HepG2 (cell line): Measurements from ENCODE around the gene ZNHIT1. TPM values are rescaled to one million over a fixed set of nuclear protein-coding genes. Genes with fewer than 3 reads are reported as not detected.
A peak's percentile ranks its signal among the peaks of the same experiment; 100 is the strongest.

Experiments
- ESRRA ChIP-seq: sonication (generic); formaldehyde crosslinking; IDR thresholded peaks from 2 replicates; pipeline ENCODE4 v1.5.1; 2020; ENCODE audit warnings: mild to moderate bottlenecking, low read depth, missing genetic modification reagents
- POLR2AphosphoS5 ChIP-seq: IDR thresholded peaks from 2 replicates; pipeline ENCODE4 v1.6.1; 2012; ENCODE audit warnings: low read depth, low read length
- POLR2G ChIP-seq: fragments of 200-400 bp; formaldehyde crosslinking; IDR thresholded peaks from 2 replicates; pipeline ENCODE4 v1.6.1; 2018; ENCODE audit warnings: mild to moderate bottlenecking, low read depth, low read length, moderate library complexity
- RBM22 ChIP-seq: fragments of 200-400 bp; formaldehyde crosslinking; optimal IDR thresholded peaks from 2 replicates; pipeline ENCODE3; 2017; ENCODE audit warnings: mild to moderate bottlenecking, low read length, moderate library complexity
- STAT6 ChIP-seq: sonication (generic); formaldehyde crosslinking; IDR thresholded peaks from 2 replicates; pipeline ENCODE4 v1.4.0; 2020; ENCODE audit warnings: missing genetic modification reagents, mild to moderate bottlenecking, borderline replicate concordance
- ZBTB38 ChIP-seq: sonication (generic); formaldehyde crosslinking; IDR thresholded peaks from 2 replicates; pipeline ENCODE4 v1.5.1; 2020; ENCODE audit warnings: mild to moderate bottlenecking, missing genetic modification reagents
- ZNF24 ChIP-seq: fragments of 450-650 bp; IDR thresholded peaks from 2 replicates; pipeline ENCODE4 v1.6.1; 2017; ENCODE audit warnings: antibody characterized with exemption, mild to moderate bottlenecking
- ZNF333 ChIP-seq: sonication (generic); formaldehyde crosslinking; IDR thresholded peaks from 2 replicates; pipeline ENCODE4 v1.4.0; 2020; ENCODE audit warnings: mild to moderate bottlenecking, missing genetic modification reagents, borderline replicate concordance
- ZNF503 ChIP-seq: sonication (generic); formaldehyde crosslinking; IDR thresholded peaks from 2 replicates; pipeline ENCODE4 v1.4.0; 2020; ENCODE audit warnings: missing genetic modification reagents
- ZNF777 ChIP-seq: sonication (generic); formaldehyde crosslinking; IDR thresholded peaks from 2 replicates; pipeline ENCODE4 v1.4.0; 2020; ENCODE audit warnings: missing genetic modification reagents
- ZSCAN25 ChIP-seq: sonication (generic); formaldehyde crosslinking; IDR thresholded peaks from 2 replicates; pipeline ENCODE4 v1.8.0; 2022; ENCODE audit warnings: mild to moderate bottlenecking, missing genetic modification reagents
- polyA plus RNA-seq, 8 experiments: library from polyadenylated mRNA; depleted of rRNA in 3 of 8; stranded (reverse) in 7 of 8; unstranded in 1 of 8; fragments of >200 nt; fragmentation: Illumina TruSeq in 4 of 8; extraction: Trizol in 4 of 8; gene quantifications; 2 replicates each; pipeline versions ENCODE4 v1.2.1 to v1.2.3, GENCODE V29; 2011 to 2016; ENCODE audit warnings: low read depth in 4 of 8, missing spikeins in 1 of 8, mixed read lengths in 1 of 8; ENCODE audit not compliant: insufficient read depth in 1 of 8
- total RNA-seq, 5 experiments: library from RNA; depleted of rRNA; stranded (reverse); fragments of >200 nt; fragmentation: Illumina TruSeq; extraction: Trizol; gene quantifications; 2 replicates each; pipeline ENCODE4 v1.2.3, GENCODE V29; 2016; ENCODE audit warnings: low read depth in 1 of 5
- TF ChIP-seq, protein P1 (sequence below): sonication (generic); formaldehyde crosslinking; IDR thresholded peaks from 2 replicates; pipeline ENCODE4 v1.5.1; 2020; ENCODE audit warnings: mild to moderate bottlenecking, missing genetic modification reagents, moderate library complexity
- TF ChIP-seq, protein P2 (sequence below): sonication (generic); formaldehyde crosslinking; IDR thresholded peaks from 2 replicates; pipeline ENCODE4 v1.4.0; 2020; ENCODE audit warnings: missing genetic modification reagents
- TF ChIP-seq, protein P3 (sequence below): sonication (generic); formaldehyde crosslinking; IDR thresholded peaks from 2 replicates; pipeline ENCODE4 v1.8.0; 2022; ENCODE audit warnings: missing genetic modification reagents, mild to moderate bottlenecking, inconsistent platforms, borderline replicate concordance

Gene ZNHIT1
- total and polyA plus RNA-seq, 2 of the 13 experiments (the other 11 are each of a cell fraction or from before 2014, with no cell fraction given): 32.5 to 64.5 TPM

DNA sequence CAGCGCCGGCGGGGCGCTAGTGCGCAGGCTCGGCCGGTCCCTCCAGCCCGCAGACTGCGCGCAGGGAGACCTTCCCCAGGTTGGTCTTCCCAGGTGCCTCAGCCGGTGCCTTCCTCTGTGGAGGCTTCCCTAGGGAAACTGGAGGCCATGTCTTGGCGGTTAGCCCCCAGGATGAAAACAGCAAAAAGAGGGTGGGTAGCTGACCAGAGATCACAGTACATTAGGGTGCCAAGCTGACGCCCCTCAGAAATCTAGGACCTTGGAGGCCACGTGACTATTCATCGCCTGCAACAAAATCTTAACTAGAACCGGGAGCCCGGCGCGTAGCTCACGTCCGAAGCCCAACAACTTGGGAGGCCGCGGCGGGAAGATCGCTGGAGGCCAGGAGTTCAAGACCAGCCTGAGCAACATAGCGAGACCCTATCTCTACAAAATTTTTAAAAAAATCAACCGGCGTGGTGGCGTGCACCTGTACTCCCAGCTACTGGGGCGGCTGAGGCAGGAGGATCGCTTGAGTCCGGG is 27.2 kb downstream of the ZNHIT1 start (continued):
- TF ChIP-seq ESRRA (CRISPR knock-in tag) (0 out of 2 replicates have a peak, but pooled peaks have one; percentile 1), POLR2AphosphoS5 (peak; percentile 60), ZNF333 (CRISPR knock-in tag) (0 out of 2 replicates have a peak, but pooled peaks have one; percentile 2), ZNF24 (no peak), POLR2G (peak; percentile 74), ZSCAN25 (CRISPR knock-in tag) (no peak), STAT6 (CRISPR knock-in tag) (peak; percentile 84; the same call in 1 of the 2 replicates), RBM22 (no peak), ZBTB38 (CRISPR knock-in tag) (peak; percentile 46; the same call in 1 of the 2 replicates), ZNF503 (CRISPR knock-in tag) (0 out of 2 replicates have a peak, but pooled peaks have one; percentile 9), ZNF777 (CRISPR knock-in tag) (0 out of 2 replicates have a peak, but pooled peaks have one; percentile 22)
- TF ChIP-seq, protein P1, sequence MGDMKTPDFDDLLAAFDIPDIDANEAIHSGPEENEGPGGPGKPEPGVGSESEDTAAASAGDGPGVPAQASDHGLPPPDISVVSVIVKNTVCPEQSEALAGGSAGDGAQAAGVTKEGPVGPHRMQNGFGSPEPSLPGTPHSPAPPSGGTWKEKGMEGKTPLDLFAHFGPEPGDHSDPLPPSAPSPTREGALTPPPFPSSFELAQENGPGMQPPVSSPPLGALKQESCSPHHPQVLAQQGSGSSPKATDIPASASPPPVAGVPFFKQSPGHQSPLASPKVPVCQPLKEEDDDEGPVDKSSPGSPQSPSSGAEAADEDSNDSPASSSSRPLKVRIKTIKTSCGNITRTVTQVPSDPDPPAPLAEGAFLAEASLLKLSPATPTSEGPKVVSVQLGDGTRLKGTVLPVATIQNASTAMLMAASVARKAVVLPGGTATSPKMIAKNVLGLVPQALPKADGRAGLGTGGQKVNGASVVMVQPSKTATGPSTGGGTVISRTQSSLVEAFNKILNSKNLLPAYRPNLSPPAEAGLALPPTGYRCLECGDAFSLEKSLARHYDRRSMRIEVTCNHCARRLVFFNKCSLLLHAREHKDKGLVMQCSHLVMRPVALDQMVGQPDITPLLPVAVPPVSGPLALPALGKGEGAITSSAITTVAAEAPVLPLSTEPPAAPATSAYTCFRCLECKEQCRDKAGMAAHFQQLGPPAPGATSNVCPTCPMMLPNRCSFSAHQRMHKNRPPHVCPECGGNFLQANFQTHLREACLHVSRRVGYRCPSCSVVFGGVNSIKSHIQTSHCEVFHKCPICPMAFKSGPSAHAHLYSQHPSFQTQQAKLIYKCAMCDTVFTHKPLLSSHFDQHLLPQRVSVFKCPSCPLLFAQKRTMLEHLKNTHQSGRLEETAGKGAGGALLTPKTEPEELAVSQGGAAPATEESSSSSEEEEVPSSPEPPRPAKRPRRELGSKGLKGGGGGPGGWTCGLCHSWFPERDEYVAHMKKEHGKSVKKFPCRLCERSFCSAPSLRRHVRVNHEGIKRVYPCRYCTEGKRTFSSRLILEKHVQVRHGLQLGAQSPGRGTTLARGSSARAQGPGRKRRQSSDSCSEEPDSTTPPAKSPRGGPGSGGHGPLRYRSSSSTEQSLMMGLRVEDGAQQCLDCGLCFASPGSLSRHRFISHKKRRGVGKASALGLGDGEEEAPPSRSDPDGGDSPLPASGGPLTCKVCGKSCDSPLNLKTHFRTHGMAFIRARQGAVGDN (CRISPR knock-in tag): 0 out of 2 replicates have a peak, but pooled peaks have one; percentile 10
- TF ChIP-seq, protein P2, sequence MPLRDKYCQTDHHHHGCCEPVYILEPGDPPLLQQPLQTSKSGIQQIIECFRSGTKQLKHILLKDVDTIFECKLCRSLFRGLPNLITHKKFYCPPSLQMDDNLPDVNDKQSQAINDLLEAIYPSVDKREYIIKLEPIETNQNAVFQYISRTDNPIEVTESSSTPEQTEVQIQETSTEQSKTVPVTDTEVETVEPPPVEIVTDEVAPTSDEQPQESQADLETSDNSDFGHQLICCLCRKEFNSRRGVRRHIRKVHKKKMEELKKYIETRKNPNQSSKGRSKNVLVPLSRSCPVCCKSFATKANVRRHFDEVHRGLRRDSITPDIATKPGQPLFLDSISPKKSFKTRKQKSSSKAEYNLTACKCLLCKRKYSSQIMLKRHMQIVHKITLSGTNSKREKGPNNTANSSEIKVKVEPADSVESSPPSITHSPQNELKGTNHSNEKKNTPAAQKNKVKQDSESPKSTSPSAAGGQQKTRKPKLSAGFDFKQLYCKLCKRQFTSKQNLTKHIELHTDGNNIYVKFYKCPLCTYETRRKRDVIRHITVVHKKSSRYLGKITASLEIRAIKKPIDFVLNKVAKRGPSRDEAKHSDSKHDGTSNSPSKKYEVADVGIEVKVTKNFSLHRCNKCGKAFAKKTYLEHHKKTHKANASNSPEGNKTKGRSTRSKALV: no peak
- TF ChIP-seq, protein P3, sequence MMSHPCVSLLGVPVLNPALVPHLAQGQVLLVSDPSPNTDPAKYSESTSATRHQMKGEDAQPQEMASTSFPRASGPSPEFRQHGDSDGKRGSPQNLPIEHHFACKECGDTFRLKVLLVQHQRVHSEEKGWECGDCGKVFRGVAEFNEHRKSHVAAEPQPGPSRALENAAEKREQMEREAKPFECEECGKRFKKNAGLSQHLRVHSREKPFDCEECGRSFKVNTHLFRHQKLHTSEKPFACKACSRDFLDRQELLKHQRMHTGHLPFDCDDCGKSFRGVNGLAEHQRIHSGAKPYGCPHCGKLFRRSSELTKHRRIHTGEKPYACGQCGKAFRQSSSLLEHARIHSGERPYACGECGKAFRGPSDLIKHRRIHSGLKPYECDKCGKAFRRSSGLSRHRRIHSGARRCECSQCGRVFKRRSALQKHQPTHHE (CRISPR knock-in tag): no peak; the same call in 1 of the 2 replicates
